Glutamatergic neuron (in vitro differentiated cells): Measurements from ENCODE around the gene P4HA1. TPM values are rescaled to one million over a fixed set of nuclear protein-coding genes. Genes with fewer than 3 reads are reported as not detected.

ENCODE experiments used
- DNase-seq: peaks from one replicate; pipeline ENCODE4 v3.0.0; 2022
- H3K27ac Mint-ChIP-seq: one replicate; pipeline ENCODE4 v1.8.0; 2020; ENCODE audit warnings: mild to moderate bottlenecking, mixed read lengths, inconsistent platforms; ENCODE audit not compliant: unreplicated experiment
- H3K27me3 Mint-ChIP-seq: one replicate; pipeline ENCODE4 v1.8.0; 2020; ENCODE audit warnings: mild to moderate bottlenecking, moderate library complexity, mixed read lengths, inconsistent platforms; ENCODE audit not compliant: unreplicated experiment
- H3K36me3 Mint-ChIP-seq: one replicate; pipeline ENCODE4 v1.8.0; 2020; ENCODE audit warnings: mild to moderate bottlenecking, mixed read lengths, inconsistent platforms; ENCODE audit not compliant: unreplicated experiment
- H3K4me1 Mint-ChIP-seq: one replicate; pipeline ENCODE4 v1.8.0; 2020; ENCODE audit warnings: mild to moderate bottlenecking, low read depth, mixed read lengths, inconsistent platforms; ENCODE audit not compliant: unreplicated experiment
- H3K4me3 Mint-ChIP-seq: one replicate; pipeline ENCODE4 v1.8.0; 2020; ENCODE audit warnings: mild to moderate bottlenecking, mixed read lengths, inconsistent platforms; ENCODE audit not compliant: unreplicated experiment
- H3K9me3 Mint-ChIP-seq: one replicate; pipeline ENCODE4 v1.8.0; 2020; ENCODE audit warnings: mild to moderate bottlenecking, moderate library complexity, mixed read lengths, inconsistent platforms; ENCODE audit not compliant: unreplicated experiment
- CTCF ChIP-seq: fragments of 200-600 bp; sonication (generic); IDR thresholded peaks from one replicate; pipeline ENCODE4 v1.5.0; 2021; ENCODE audit not compliant: partially characterized antibody, unreplicated experiment
- total RNA-seq: library from RNA; stranded (reverse); fragmentation: NEBNext Ultra II Directional; extraction: Animal tissue kit (Norgen Biotek cat#: 25700); gene quantifications from one replicate; pipeline ENCODE4 v1.2.1, GENCODE V29; 2021; ENCODE audit not compliant: unreplicated experiment

P4HA1 gene
- total RNA-seq, 1 donor from 2014 or later, result 3.5 TPM

- Mint-ChIP-seq H3K27me3 (no peaks in the 10 kb centered on the region), H3K36me3 (no peaks in the 10 kb centered on the region), H3K4me1 (no peaks in the 10 kb centered on the region), H3K27ac (no peak overlapping the region), H3K4me3 (no peak overlapping the region), H3K9me3 (no peaks in the 10 kb centered on the region)
- no peak for TF ChIP-seq CTCF
- DNase-seq, result no peak
Measured at GRCh38 chr10:73073627-73074026, 23.0 kb downstream of the P4HA1 start.

GRCh38 chr10:73065441-73065840, 31.2 kb downstream of the P4HA1 start:
- no peaks in the 10 kb centered on the region for H3K4me1 Mint-ChIP-seq
- H3K36me3 Mint-ChIP-seq, result no peaks in the 10 kb centered on the region
- TF ChIP-seq CTCF, result no peak
- H3K27me3 Mint-ChIP-seq, result no peaks in the 10 kb centered on the region
- no peak for DNase-seq
- H3K27ac Mint-ChIP-seq, result no peak overlapping the region
- H3K4me3 Mint-ChIP-seq, result no peak overlapping the region
- no peaks in the 10 kb centered on the region for H3K9me3 Mint-ChIP-seq

- Mint-ChIP-seq H3K36me3 (no peaks in the 10 kb centered on the region), H3K27me3 (no peaks in the 10 kb centered on the region), H3K4me1 (no peaks in the 10 kb centered on the region), H3K9me3 (no peaks in the 10 kb centered on the region), H3K27ac (no peak overlapping the region), H3K4me3 (no peak overlapping the region)
- TF ChIP-seq CTCF, result no peak
- DNase-seq, result no peak
Measured at GRCh38 chr10:73061743-73062142, 34.9 kb downstream of the P4HA1 start.

- no peaks in the 10 kb centered on the region for H3K4me1 Mint-ChIP-seq
- TF ChIP-seq CTCF, result peak; percentile 40
- no peak overlapping the region for H3K4me3 Mint-ChIP-seq
- no peak for DNase-seq
- no peaks in the 10 kb centered on the region for H3K36me3 Mint-ChIP-seq
- H3K27ac Mint-ChIP-seq, result no peak overlapping the region
- H3K9me3 Mint-ChIP-seq, result no peaks in the 10 kb centered on the region
- no peaks in the 10 kb centered on the region for H3K27me3 Mint-ChIP-seq
Measured at GRCh38 chr10:73060738-73061635, 35.7 kb downstream of the P4HA1 start.

- H3K4me3 Mint-ChIP-seq, result no peak overlapping the region
- no peak overlapping the region for H3K27ac Mint-ChIP-seq
- no peak for TF ChIP-seq CTCF
- no peaks in the 10 kb centered on the region for H3K36me3 Mint-ChIP-seq
- no peaks in the 10 kb centered on the region for H3K9me3 Mint-ChIP-seq
- no peaks in the 10 kb centered on the region for H3K4me1 Mint-ChIP-seq
- no peaks in the 10 kb centered on the region for H3K27me3 Mint-ChIP-seq
- no peak for DNase-seq
Measured at GRCh38 chr10:73060173-73060572, 36.5 kb downstream of the P4HA1 start.
